ENCODE data around the gene SPTBN4.

- TF ChIP-seq CTCF (IDR thresholded peaks at IDR 0.05) (no peak), POLR2A (IDR thresholded peaks at IDR 0.05) (no peak), EP300 (IDR thresholded peaks at IDR 0.05) (no peak)
These were observed 117.2 kb downstream of the SPTBN4 start for GRCh38 chr19:40584007-40584406.

Measured in ovary (tissue), 3 donors.